Adrenal gland (tissue), 12 donors: ENCODE data around the gene LHX1. TPM values are rescaled to one million over a fixed set of nuclear protein-coding genes. Genes with fewer than 3 reads are reported as not detected.

Source experiments
- DNase-seq, 7 donors: peaks; one replicate each; pipeline ENCODE4 v3.0.0-alpha.2; 2019 to 2020
- H3K27ac ChIP-seq, 5 donors: fragments of 200-600 bp; sonication (generic) in 4 of 5; 1 replicate in 3 of 5; 2 replicates in 2 of 5; pipeline versions ENCODE4 v1.5.1 to v1.8.0; 2016 to 2020; ENCODE audit warnings: mild to moderate bottlenecking in 1 of 5
- H3K27me3 ChIP-seq: fragments of 200-600 bp; 2 replicates; pipeline ENCODE4 v1.8.0; 2021
- H3K36me3 ChIP-seq, 2 donors: fragments of 200-600 bp; replicated peaks in 1 of 2; 1 replicate in 1 of 2; 2 replicates in 1 of 2; pipeline versions ENCODE4 v1.5.1 to v1.8.0; 2018 to 2022
- H3K4me1 ChIP-seq, 2 donors: fragments of 200-600 bp; replicated peaks in 1 of 2; 1 replicate in 1 of 2; 2 replicates in 1 of 2; pipeline versions ENCODE4 v1.5.1 to v1.8.0; 2018 to 2021
- H3K4me3 ChIP-seq, 4 donors: fragments of 200-600 bp; sonication (generic) in 3 of 4; one replicate each; pipeline ENCODE4 v1.5.1; 2016 to 2018
- H3K9me3 ChIP-seq, 3 donors: fragments of 200-600 bp; sonication (generic) in 1 of 3; replicated peaks in 1 of 3; 1 replicate in 2 of 3; 2 replicates in 1 of 3; pipeline versions ENCODE4 v1.5.1 to v1.8.0; 2016 to 2021
- POLR2A ChIP-seq, 2 donors: fragments of 450-650 bp; IDR thresholded peaks; one replicate each; pipeline ENCODE4 v1.6.1; 2017; ENCODE audit warnings: antibody characterized with exemption in 2 of 2, mild to moderate bottlenecking in 2 of 2, moderate library complexity in 1 of 2
- WGBS, 4 donors: extraction: QIAGEN DNeasy Blood & Tissue Kit in 2 of 4; methylation state at CpG; one replicate each; pipeline versions ENCODE4 v1.1.5 to v1.1.7; 2013 to 2017; 5-methylcytosine and 5-hydroxymethylcytosine counted together
- intact Hi-C, 2 donors: fragments of 100-400 bp; cut with DNase I; formaldehyde crosslinking; loops; one replicate each; pipeline versions ENCODE4 v1.14.1 to v1.15.0; 2022 to 2023
- polyA plus RNA-seq, 3 donors: library from polyadenylated mRNA; stranded (reverse); fragments of 200-250 nt in 2 of 3; fragments of 350-450 nt in 1 of 3; fragmentation: Illumina TruSeq in 1 of 3; extraction: RNeasy Lipid Tissue Mini Kit (QIAGEN cat#74804) in 1 of 3; gene quantifications; one replicate each; pipeline ENCODE4 v1.2.3, GENCODE V29; 2013 to 2014
- total RNA-seq, 9 donors: library from RNA; depleted of rRNA in 4 of 9; stranded (reverse); fragments of >200 nt in 4 of 9; fragments of 120-200 nt in 1 of 9; fragmentation: NEBNext Ultra II Directional in 1 of 9; extraction: Animal tissue kit (Norgen Biotek cat#: 25700) in 1 of 9; gene quantifications; one replicate each; pipeline versions ENCODE4 v1.1.0 to v1.2.4, GENCODE V29; 2013 to 2023
- TF ChIP-seq, protein P1 (sequence below), 6 experiments: fragments of 450-650 bp in 4 of 6; fragments of 200-600 bp in 2 of 6; sonication (generic) in 1 of 6; IDR thresholded peaks; 1 replicate in 5 of 6; 2 replicates in 1 of 6; pipeline versions ENCODE4 v1.5.1 to v1.8.0; 2016 to 2021; ENCODE audit warnings: antibody characterized with exemption in 6 of 6, mild to moderate bottlenecking in 2 of 6, moderate library complexity in 1 of 6
- donor health status: healthy with polysubstance abuse.
- donor health status: Bipolar disorder and iron deficiency.
- donor health status: DM: yes; HTN: yes; CAD: no.
- donor health status: DM: no; HTN: no; CAD: no.
- donor health status: DM: no; HTN: no; CAD: no.
- donor health status: DM: yes; HTN: yes; CAD: no.

Gene LHX1
- total and polyA plus RNA-seq, 12 donors: not detected

DNA sequence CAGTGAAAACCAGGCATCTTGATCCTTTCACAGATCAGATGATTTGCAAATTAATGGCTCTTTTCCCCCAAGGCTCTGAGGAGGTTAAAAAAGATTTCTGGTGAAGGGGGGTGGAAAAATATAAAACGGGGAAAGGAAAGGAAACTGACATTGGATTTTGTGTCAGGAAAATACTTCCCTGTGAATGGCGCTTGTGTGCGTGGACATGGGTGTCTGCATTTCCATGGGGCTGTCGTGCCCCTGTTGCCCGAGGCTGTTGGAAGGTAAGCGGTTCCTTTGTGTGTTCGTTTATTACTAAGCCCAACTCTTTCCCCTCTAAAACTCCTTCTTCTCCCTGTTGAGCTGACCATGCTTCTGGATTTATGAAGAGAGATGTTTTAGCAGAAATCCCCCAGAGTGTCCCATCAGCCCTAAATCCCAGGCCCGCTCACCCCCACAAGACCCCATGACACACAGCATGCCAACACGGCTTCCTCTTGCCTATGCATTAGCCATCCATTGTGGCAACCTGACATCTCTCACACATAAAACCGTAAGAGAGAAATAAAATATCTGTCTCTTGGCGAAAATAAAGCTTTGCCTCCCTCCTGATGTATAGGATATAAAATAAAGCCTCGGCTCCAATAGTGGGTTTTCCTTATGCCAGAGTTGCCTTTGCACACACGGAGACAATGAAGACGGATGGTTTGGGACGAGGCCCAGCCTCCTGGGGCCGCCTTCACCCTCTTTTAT is 7.3 kb upstream of the LHX1 start:
- DNase-seq: no peak
- Histone ChIP-seq H3K27me3 (peaks cover 90% of the 10 kb centered on the region), H3K4me1 (peaks cover 10 to 18% of the 10 kb centered on the region in 2 donors), H3K4me3 (no peak overlapping the region), H3K36me3 (no peaks in the 10 kb centered on the region), H3K27ac (no peak overlapping the region), H3K9me3 (no peaks in the 10 kb centered on the region)
- WGBS, 4 donors: 42 to 58% (median 57%) methylated on average over 16 of the region's 16 CpGs
- TF ChIP-seq POLR2A (IDR thresholded peaks at IDR 0.05): no peak
- TF ChIP-seq, protein P1, sequence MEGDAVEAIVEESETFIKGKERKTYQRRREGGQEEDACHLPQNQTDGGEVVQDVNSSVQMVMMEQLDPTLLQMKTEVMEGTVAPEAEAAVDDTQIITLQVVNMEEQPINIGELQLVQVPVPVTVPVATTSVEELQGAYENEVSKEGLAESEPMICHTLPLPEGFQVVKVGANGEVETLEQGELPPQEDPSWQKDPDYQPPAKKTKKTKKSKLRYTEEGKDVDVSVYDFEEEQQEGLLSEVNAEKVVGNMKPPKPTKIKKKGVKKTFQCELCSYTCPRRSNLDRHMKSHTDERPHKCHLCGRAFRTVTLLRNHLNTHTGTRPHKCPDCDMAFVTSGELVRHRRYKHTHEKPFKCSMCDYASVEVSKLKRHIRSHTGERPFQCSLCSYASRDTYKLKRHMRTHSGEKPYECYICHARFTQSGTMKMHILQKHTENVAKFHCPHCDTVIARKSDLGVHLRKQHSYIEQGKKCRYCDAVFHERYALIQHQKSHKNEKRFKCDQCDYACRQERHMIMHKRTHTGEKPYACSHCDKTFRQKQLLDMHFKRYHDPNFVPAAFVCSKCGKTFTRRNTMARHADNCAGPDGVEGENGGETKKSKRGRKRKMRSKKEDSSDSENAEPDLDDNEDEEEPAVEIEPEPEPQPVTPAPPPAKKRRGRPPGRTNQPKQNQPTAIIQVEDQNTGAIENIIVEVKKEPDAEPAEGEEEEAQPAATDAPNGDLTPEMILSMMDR (IDR thresholded peaks at IDR 0.05): no peak
- intact Hi-C loops: no loop called here

DNA sequence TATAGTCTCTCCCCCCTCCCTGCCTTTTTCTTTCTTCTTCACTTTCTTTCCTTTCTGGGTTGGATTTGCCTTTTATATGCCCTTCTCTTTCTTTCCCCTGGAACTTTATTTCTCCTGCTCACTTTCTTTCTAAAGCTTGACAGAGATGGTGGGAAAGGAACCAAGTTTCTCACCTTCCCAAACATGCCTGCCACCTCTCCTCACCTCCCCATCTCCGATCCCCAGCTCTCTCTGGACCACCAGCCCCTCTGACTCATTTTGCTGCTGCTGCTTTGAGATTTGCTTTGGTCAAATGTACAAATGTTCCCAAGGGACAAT is 6.7 kb upstream of the LHX1 start:
- TF ChIP-seq, protein P1 (IDR thresholded peaks at IDR 0.05): no peak
- no peak for TF ChIP-seq POLR2A (IDR thresholded peaks at IDR 0.05)
- 67 to 75% (median 74%) methylated on average over 1 of the region's 1 CpG for WGBS, 4 donors
- DNase-seq: no peak
- Histone ChIP-seq H3K9me3 (no peaks in the 10 kb centered on the region), H3K27me3 (peaks cover 90% of the 10 kb centered on the region), H3K36me3 (no peaks in the 10 kb centered on the region), H3K4me1 (peaks cover 10 to 23% of the 10 kb centered on the region in 2 donors), H3K4me3 (no peak overlapping the region), H3K27ac (no peak overlapping the region)
- intact Hi-C loops: no loop called here

DNA sequence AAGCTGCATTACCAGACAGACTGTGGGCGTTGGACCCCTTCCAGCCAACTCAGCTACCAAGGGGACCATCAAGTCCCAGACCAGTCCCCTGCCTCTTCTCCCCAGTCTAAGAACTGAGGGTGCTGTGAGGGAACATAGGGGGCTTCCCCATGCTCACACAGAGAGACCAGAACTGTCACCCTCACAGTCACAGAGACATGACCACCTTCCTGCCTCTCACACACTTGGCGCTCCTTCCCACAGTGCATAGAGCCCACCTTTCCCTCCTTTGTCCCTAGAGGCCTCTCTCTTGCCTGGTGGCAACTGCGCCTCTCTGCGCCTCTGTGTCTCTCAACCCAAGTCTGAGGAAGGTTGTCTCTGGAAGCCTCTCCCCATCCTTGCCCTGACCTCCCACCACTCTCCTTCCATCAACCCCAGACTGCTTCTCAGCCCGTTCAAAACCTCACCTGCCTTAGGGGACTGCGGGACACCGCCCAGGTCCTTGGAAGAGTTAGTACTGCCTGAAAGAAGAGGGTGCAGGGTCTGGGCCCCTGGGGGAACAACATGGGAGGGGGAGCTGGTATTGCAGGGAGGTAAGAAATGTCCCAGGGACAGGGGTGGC is 6.1 kb upstream of the LHX1 start:
- Histone ChIP-seq H3K27ac (no peak overlapping the region), H3K27me3 (peaks cover 90% of the 10 kb centered on the region), H3K4me1 (peaks cover 10 to 29% of the 10 kb centered on the region in 2 donors), H3K4me3 (no peak overlapping the region), H3K36me3 (no peaks in the 10 kb centered on the region), H3K9me3 (no peaks in the 10 kb centered on the region)
- no peak for DNase-seq
- WGBS, 4 donors: 42 to 62% (median 56%) methylated on average over 7 of the region's 7 CpGs
- intact Hi-C loops: no loop called here
- TF ChIP-seq POLR2A (IDR thresholded peaks at IDR 0.05): no peak
- TF ChIP-seq, protein P1 (IDR thresholded peaks at IDR 0.05): no peak

DNA sequence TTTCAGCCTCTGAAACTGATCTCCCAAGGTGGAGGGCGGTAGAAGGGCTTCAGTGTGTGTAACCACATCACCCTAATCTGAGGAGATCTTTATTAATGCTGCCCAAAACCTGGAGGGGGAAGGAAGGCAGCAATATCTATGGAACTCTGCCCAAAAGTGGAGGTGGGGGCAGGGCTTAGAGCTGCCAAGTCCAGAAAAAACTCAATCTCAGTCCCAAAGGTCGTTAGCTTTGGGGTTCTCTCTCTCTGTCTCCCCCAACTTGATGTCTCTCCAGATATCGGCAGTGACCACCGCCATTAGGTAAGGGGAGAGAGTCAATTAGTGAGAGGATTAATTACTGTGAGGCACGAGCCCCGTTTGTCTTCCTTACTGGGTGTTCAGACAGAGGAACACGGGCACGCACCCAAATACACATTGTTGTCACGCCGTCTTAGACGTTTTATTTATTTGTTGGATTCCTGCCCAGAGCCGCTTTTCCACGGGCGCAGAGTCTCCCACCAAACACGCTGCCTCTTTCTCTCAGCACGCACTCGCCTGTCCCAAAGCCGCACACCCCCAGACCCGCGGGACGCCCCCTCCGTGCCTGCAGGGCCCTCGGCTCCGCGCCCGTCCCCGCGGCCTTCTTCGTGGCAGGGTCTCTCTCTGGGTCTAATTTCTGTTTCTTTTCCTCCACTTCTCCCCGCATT is 5.4 kb upstream of the LHX1 start:
- H3K36me3 ChIP-seq: no peaks in the 10 kb centered on the region
- TF ChIP-seq POLR2A (IDR thresholded peaks at IDR 0.05): no peak
- TF ChIP-seq, protein P1 (IDR thresholded peaks at IDR 0.05): no peak
- H3K27ac ChIP-seq: no peak overlapping the region
- no peaks in the 10 kb centered on the region for H3K9me3 ChIP-seq
- WGBS, 4 donors: 5 to 9% (median 6%) methylated on average over 25 to 30 of the region's 30 CpGs
- peaks cover 11 to 35% of the 10 kb centered on the region in 2 donors for H3K4me1 ChIP-seq
- intact Hi-C loops: no loop called here
- DNase-seq: peak in 3 of 7 donors; percentile 28 to 58 (median 47)
- peak overlapping the region in 1 of 4 donors; percentile 9 for H3K4me3 ChIP-seq
- H3K27me3 ChIP-seq: peaks cover 90% of the 10 kb centered on the region
